Islet of Langerhans (tissue), 1 donor: ENCODE data around the gene ZDHHC8.

ENCODE experiments used
- FAIRE-seq: peaks from one replicate; lab custom pipeline; 2011; peaks lifted over from hg19 to GRCh38; lab: Jason Lieb, UNC

Gene ZDHHC8

GRCh38 chr22:20130319-20130718 is 1.3 kb upstream of the ZDHHC8 start:
- FAIRE-seq = no peak

DNA sequence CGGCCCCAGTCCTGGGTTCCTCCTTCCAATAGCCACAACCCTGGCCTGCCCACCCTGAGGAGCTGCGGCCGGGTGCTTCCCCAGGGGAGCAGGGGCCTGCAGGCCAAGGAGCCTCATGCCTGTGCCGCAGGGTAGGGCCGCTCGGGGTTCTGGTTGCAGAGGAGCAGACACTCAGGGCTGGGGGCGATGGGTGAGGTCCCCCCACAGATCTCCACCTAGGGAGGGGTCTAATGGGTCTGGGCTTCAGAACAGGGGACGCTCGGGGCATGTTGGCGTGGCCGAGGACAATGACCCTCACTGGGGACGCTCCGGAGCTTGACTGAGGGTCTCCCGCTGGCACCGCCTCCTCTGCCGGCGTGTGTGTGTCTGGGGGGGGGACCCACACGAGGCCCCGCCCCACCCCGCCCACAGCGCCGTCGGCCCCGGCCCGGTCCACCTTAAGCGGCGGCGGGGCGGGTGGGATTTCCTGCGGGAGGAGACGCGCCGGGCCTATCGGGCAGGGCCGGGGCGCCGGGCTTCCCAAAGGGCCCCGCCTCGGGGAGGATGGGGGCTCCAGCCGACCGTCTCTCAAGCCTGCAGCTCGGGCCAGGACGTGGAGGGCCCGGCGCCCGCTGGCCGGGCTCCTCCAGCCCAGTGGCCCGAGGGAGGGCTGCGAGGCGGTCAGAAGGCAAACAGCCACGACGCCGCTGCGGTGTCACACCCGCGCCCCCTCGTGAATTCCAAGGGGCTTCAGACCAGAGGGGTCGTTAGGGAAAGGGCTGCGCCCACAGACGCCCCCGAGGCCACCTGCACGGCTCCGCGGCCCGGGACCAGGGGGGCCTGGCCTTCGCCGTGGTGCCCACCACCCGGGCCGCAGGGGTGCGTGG is 640 bp upstream of the ZDHHC8 start:
- no peak for FAIRE-seq

DNA sequence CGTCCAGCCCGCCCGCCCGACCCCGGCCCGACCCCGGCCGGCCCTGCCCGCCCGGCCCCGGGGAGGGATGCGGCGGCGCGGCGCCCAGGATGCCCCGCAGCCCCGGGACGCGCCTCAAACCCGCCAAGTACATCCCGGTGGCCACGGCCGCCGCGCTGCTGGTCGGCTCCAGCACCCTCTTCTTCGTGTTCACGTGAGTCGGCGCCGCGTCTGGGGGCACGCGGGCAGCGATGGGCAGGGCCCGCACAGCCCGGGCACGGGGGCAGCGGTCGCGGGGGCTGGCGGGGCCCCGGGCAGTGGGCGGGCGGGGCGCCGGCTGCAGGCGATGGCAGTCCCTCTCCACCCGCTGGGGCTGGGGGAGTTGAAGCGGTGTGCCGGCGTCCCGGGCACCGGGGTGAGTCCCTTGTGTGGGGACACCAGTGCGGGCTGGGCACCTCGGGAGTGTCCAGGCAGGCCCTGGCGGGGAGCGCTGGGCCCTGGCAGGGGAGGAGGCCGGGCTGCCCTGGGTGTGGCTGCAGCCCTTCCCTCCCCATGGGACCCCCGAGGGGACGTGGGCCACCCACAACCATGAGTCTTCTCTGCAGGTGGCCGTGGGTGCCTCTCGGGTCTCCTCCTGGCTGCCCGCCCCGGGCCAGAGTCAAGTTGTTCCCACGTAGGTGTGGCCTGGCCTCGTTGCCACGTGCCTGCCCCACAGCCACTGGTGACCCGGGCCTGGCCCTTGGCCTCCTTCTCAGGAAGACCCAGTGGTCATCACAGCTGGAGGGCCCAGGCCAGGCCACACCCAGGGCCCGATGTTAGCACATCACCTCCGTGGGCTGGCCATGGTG is 468 bp downstream of the ZDHHC8 start:
- no peak for FAIRE-seq

DNA sequence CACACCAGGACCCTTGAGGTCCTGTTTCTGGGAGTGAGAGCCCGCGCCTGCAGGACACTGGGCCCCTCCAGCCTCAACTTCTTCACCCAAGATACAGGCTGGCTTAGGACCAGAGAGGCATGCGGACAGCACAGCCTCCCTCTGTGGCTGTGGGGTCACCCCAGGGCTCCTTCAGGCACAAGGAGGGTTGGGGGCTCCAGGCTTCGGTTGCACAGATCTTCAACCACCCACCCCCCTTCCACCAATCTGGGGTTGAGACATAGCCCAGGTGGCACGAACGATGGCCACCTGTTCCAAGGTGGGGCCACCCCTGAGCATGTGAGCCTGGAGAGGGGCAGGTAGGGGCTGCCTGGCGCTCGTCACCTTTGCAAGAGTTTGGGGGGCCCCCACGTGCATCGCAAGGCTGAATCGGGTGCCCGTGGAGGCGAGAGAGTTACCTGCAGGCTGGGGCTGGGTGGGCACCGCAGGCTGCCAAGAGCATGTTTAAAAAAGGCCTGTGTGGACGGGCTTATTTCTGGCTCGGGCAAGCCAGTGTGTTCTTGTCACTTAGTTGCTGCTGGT is 1.2 kb downstream of the ZDHHC8 start:
- no peak for FAIRE-seq

GRCh38 chr22:20133930-20134549 is 2.4 kb downstream of the ZDHHC8 start:
- no peak for FAIRE-seq

GRCh38 chr22:20135265-20135664 is 3.7 kb downstream of the ZDHHC8 start:
- no peak for FAIRE-seq

- no peak for FAIRE-seq
Observed at GRCh38 chr22:20135806-20136602, 4.4 kb downstream of the ZDHHC8 start.

DNA sequence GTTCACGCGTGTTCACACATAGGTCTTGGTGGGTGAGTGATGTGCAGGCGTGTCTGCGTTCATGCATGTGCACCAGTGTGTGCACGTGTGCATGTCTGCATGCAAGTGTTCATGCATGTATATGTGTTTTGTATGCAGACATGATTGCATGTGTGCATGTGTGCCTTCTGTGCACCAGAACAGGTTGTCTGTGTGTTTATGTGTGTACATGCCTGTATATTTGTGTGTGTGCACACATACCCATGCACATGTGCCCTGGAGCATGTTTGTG is 4.9 kb downstream of the ZDHHC8 start:
- no peak for FAIRE-seq

- FAIRE-seq = no peak
Observed at GRCh38 chr22:20137113-20137512, 5.5 kb downstream of the ZDHHC8 start.

DNA sequence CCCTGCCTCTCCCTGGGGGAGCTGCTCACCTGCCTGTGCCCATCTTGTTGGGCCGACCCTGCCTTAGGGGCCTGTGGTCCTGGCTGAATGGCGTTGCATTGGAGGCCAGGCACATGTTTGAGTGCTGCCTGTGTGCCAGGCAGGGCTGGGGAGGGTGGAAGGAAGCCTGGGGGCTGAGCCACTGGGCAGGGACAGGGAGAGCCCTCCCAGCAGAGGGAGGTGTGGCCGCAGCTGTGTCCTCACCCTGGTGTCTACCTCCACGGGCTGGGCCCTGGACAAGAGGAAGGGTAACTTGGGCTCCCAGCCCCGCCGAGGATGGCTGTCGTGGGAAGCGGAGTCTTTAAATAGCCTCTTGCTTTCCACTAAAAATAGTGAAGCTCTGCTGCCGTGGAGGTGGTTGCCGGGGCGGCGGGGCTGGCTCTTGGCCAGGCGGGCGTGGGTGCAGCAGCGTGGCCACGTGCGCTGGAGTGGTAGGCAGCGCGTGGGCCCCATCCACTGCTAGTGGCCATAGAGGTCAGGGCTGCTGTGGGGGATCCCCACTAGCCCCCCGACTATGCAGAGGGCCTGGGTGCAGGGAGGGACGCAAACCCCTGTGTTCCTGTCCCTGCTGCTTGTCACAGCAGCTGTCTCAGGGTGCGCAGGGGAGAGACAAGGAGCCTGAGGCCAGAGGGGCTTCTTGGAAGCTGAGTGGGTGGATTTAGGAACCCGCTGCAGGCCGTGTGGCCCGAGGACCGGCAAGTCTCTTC is 6.2 kb downstream of the ZDHHC8 start:
- FAIRE-seq = no peak

- FAIRE-seq = no peak
Observed at GRCh38 chr22:20138417-20138738, 6.8 kb downstream of the ZDHHC8 start.

- no peak for FAIRE-seq
Observed at GRCh38 chr22:20138868-20139267, 7.3 kb downstream of the ZDHHC8 start.

DNA sequence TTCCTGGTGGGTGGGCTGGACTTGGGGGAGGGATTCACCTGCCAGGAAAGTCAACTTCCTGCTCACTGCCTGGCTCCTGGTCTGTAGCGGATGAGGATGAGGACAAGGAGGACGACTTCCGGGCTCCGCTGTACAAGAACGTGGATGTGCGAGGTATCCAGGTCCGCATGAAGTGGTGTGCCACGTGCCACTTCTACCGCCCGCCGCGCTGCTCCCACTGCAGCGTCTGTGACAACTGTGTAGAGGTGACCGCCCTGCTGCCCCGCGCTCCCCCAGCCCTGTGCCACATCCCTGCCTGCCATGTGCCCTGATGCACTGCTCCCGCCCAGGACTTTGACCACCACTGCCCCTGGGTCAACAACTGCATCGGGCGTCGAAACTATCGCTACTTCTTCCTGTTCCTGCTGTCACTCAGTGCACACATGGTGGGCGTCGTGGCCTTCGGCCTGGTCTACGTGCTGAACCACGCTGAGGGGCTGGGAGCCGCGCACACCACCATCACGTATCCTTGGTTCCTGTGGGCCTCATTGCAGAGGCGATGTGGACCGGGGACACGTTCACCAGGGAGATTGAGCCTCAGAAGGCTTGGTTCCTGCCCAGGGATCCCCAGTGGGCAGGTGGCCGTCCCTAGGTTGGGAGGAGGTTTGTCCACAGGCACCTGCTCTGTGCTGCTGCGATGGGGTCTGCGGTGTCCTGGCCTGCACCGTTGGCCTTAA is 7.9 kb downstream of the ZDHHC8 start:
- FAIRE-seq = no peak

DNA sequence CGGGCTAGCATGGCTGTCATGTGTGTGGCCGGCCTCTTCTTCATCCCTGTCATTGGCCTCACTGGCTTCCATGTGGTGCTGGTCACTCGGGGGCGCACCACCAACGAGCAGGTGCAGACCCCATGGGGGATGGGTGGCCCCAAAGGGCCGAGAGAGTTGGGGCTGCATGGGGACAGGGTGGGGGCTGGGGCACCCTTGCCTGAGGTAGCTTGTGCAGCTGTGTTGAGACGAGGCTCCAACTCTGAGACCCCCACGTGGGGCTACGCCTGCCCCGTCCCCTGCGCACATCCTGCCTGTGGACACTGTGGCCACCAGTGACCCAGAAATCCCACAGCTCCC is 8.5 kb downstream of the ZDHHC8 start:
- no peak for FAIRE-seq

DNA sequence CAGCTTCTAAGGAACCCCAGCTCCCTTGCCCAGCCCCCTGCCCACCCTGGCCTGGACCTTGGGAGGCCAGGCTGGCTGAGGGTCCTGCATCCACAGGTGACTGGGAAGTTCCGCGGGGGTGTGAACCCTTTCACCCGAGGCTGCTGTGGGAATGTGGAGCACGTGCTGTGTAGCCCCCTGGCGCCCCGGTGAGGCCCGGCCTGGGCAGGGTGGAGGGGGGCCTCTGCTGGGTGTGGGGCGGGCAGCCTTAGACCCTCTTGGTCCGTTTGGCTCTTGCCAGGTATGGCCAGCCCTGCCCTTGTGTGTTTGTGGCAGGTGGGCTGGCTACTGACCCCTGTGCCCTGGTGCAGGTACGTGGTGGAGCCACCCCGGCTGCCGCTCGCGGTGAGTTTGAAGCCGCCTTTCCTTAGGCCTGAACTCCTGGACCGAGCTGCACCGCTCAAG is 8.9 kb downstream of the ZDHHC8 start:
- no peak for FAIRE-seq

DNA sequence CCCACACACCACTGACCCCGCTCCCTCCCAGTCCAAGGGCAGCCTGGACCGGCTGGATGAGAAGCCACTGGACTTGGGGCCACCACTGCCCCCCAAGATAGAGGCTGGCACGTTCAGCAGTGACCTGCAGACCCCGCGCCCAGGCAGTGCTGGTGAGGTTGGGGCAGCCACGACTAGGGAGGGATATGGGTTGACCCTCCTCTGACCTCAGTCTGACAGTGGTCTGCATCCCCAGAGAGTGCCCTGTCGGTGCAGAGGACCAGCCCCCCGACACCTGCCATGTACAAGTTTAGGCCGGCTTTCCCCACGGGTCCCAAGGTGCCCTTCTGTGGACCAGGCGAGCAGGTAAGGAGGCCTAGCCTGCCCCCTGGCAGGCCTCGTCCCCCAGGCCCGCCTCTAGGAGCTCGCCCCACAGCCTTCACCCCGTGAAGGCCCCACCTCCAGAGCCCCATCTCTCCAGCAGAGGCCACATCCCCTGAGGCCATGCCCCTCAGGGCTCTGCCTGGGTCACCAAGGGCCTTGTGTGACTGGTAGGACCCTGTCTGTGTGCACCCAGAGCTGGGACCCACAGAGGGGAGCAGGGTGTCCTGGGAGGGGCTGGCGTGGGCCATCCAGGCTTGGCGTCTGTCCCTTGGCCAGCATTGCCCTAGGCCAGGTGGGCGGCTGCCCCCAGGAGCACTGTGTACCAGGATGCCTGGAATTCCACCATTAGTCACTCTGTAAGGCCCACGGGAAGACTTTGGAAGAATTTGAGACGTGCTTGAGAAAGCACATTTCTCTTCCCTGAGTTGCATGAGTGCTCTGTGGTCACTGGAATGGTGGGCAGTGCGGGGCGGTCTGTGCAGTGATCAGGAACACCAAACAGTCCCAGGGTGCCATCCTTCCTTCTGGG is 9.8 kb downstream of the ZDHHC8 start:
- FAIRE-seq = no peak

GRCh38 chr22:20142711-20143621 is 11.4 kb downstream of the ZDHHC8 start:
- no peak for FAIRE-seq

GRCh38 chr22:20143883-20144665 is 12.5 kb downstream of the ZDHHC8 start:
- no peak for FAIRE-seq
